Fibroblast of lung (primary cell): ENCODE data around the gene SPECC1L. TPM values are rescaled to one million over a fixed set of nuclear protein-coding genes. Genes with fewer than 3 reads are reported as not detected.

Experiments used
- DNase-seq, 2 donors: peaks; one replicate each; pipeline versions ENCODE4 v3.0.0 to v3.0.0-alpha.2; 2010; ENCODE audit warnings: low read depth in 2 of 2
- H2AFZ ChIP-seq: 2 replicates; pipeline ENCODE4 v1.5.1; 2012; ENCODE audit warnings: low read length, control low read depth, inconsistent platforms
- H3K27ac ChIP-seq: 2 replicates; pipeline ENCODE4 v1.5.1; 2011; ENCODE audit warnings: low read length, control low read depth; ENCODE audit not compliant: insufficient read depth
- H3K27me3 ChIP-seq: 2 replicates; pipeline ENCODE4 v1.5.1; 2011; ENCODE audit warnings: mild to moderate bottlenecking, low read length; ENCODE audit not compliant: control insufficient read depth, insufficient read depth
- H3K36me3 ChIP-seq: 2 replicates; pipeline ENCODE4 v1.5.1; 2011; ENCODE audit warnings: low read length; ENCODE audit not compliant: control insufficient read depth, insufficient read depth
- H3K4me1 ChIP-seq: 2 replicates; pipeline ENCODE4 v1.5.1; 2011; ENCODE audit warnings: low read length; ENCODE audit not compliant: control insufficient read depth, insufficient read depth; ENCODE audit errors: extremely low read depth
- H3K4me2 ChIP-seq: 2 replicates; pipeline ENCODE4 v1.5.1; 2011; ENCODE audit warnings: low read length, control low read depth; ENCODE audit not compliant: insufficient read depth; ENCODE audit errors: extremely low read depth
- H3K4me3 ChIP-seq, 4 experiments: fragments of 200-600 bp in 1 of 4; sonication (generic) in 1 of 4; replicated peaks in 1 of 4; 2 replicates each; pipeline ENCODE4 v1.5.1; 2011 to 2016; ENCODE audit warnings: low read length in 4 of 4, low read depth in 3 of 4, mild to moderate bottlenecking in 3 of 4, control low read depth in 2 of 4, inconsistent platforms in 1 of 4, mixed read lengths in 1 of 4; ENCODE audit not compliant: insufficient read depth in 1 of 4; ENCODE audit errors: control extremely low read depth in 1 of 4
- H3K79me2 ChIP-seq: 2 replicates; pipeline ENCODE4 v1.5.1; 2012; ENCODE audit warnings: mild to moderate bottlenecking, low read length, inconsistent platforms; ENCODE audit not compliant: control insufficient read depth, insufficient read depth
- H3K9ac ChIP-seq: 2 replicates; pipeline ENCODE4 v1.5.1; 2011; ENCODE audit warnings: mild to moderate bottlenecking, low read length, control low read depth; ENCODE audit not compliant: insufficient read depth
- H3K9me3 ChIP-seq: 2 replicates; pipeline ENCODE4 v1.5.1; 2012; ENCODE audit warnings: low read depth, low read length; ENCODE audit not compliant: control insufficient read depth, insufficient read depth
- H4K20me1 ChIP-seq: 2 replicates; pipeline ENCODE4 v1.5.1; 2011; ENCODE audit warnings: low read length; ENCODE audit not compliant: control insufficient read depth, insufficient read depth; ENCODE audit errors: extremely low read depth
- CTCF ChIP-seq, 2 donors: IDR thresholded peaks in 1 of 2; conservative IDR thresholded peaks in 1 of 2; 1 replicate in 1 of 2; 2 replicates in 1 of 2; pipeline ENCODE4 v1.5.1; 2011 to 2012; ENCODE audit warnings: low read length in 2 of 2, control low read depth in 1 of 2, inconsistent platforms in 1 of 2, low read depth in 1 of 2, mild to moderate bottlenecking in 1 of 2
- EZH2 ChIP-seq: IDR thresholded peaks from 2 replicates; pipeline ENCODE4 v1.5.1; 2012; ENCODE audit warnings: low read length, control low read depth, mild to moderate bottlenecking; ENCODE audit errors: missing control alignments
- polyA plus RNA-seq, 2 donors: library from polyadenylated mRNA; depleted of rRNA in 1 of 2; stranded (reverse) in 1 of 2; unstranded in 1 of 2; fragments of >200 nt; gene quantifications; 2 replicates each; pipeline ENCODE4 v1.2.1, GENCODE V29; 2011 to 2012; ENCODE audit warnings: missing spikeins in 1 of 2
- total RNA-seq: library from RNA; depleted of rRNA; stranded (reverse); fragments of >200 nt; gene quantifications from 2 replicates; pipeline ENCODE4 v1.2.1, GENCODE V29; 2014

SPECC1L gene
- total and polyA plus RNA-seq, 2 donors (not counting 1 experiment from before 2014, with no cell fraction given) = 40.3 to 46.2 TPM

- Histone ChIP-seq H4K20me1 (no peaks in the 10 kb centered on the region), H3K36me3 (peaks cover 1% of the 10 kb centered on the region), H3K4me3 (no peak overlapping the region), H3K9me3 (no peaks in the 10 kb centered on the region), H3K79me2 (peaks cover 32% of the 10 kb centered on the region), H3K9ac (no peak overlapping the region), H3K27me3 (no peaks in the 10 kb centered on the region), H3K4me1 (peaks cover 14% of the 10 kb centered on the region), H3K27ac (no peak overlapping the region), H2AFZ (no peak overlapping the region), H3K4me2 (no peak overlapping the region)
- no peak for DNase-seq
- TF ChIP-seq EZH2 (no peak), CTCF (conservative IDR thresholded peaks at IDR 0.05 in 1 of 2, IDR thresholded peaks at IDR 0.05 in 1 of 2; ENCODE audit: low read depth in 1 of 2, low read length in 2 of 2) (no peak)
These were observed 32.0 kb downstream of the SPECC1L start for GRCh38 chr22:24302591-24302990.

GRCh38 chr22:24303007-24303406 is 32.4 kb downstream of the SPECC1L start:
- Histone ChIP-seq H3K9me3 (no peaks in the 10 kb centered on the region), H3K4me3 (no peak overlapping the region), H3K4me2 (peak overlapping the region; percentile 29), H3K79me2 (peaks cover 32% of the 10 kb centered on the region), H4K20me1 (no peaks in the 10 kb centered on the region), H3K27me3 (no peaks in the 10 kb centered on the region), H3K36me3 (peaks cover 1% of the 10 kb centered on the region), H3K27ac (no peak overlapping the region), H3K4me1 (peaks cover 14% of the 10 kb centered on the region), H2AFZ (no peak overlapping the region), H3K9ac (no peak overlapping the region)
- no peak for DNase-seq
- TF ChIP-seq EZH2 (no peak), CTCF (conservative IDR thresholded peaks at IDR 0.05 in 1 of 2, IDR thresholded peaks at IDR 0.05 in 1 of 2; ENCODE audit: low read depth in 1 of 2, low read length in 2 of 2) (no peak)

GRCh38 chr22:24304062-24304675 is 33.5 kb downstream of the SPECC1L start:
- Histone ChIP-seq H4K20me1 (no peaks in the 10 kb centered on the region), H3K9me3 (no peaks in the 10 kb centered on the region), H3K27ac (no peak overlapping the region), H3K4me1 (peaks cover 14% of the 10 kb centered on the region), H3K36me3 (peaks cover 1% of the 10 kb centered on the region), H3K27me3 (no peaks in the 10 kb centered on the region), H3K9ac (no peak overlapping the region), H2AFZ (no peak overlapping the region), H3K79me2 (peaks cover 33% of the 10 kb centered on the region), H3K4me2 (no peak overlapping the region), H3K4me3 (no peak overlapping the region)
- TF ChIP-seq CTCF (conservative IDR thresholded peaks at IDR 0.05 in 1 of 2, IDR thresholded peaks at IDR 0.05 in 1 of 2; ENCODE audit: low read depth in 1 of 2, low read length in 2 of 2) (no peak), EZH2 (no peak)
- no peak for DNase-seq
